HG03460 (cell line): ENCODE data around the gene HYOU1.
A peak's percentile ranks its signal among the peaks of the same experiment; 100 is the strongest.
"Not testable (repeated sequence)": the region's sequence is repeated elsewhere in the genome, so short reads cannot be mapped to it uniquely, and the experiment has no call there.

Experiments
- ATAC-seq: cut with Tn5 transposase; IDR thresholded peaks from one replicate; pipeline ENCODE4 v1.9.1; 2021; ENCODE audit not compliant: unreplicated experiment

Gene HYOU1

DNA sequence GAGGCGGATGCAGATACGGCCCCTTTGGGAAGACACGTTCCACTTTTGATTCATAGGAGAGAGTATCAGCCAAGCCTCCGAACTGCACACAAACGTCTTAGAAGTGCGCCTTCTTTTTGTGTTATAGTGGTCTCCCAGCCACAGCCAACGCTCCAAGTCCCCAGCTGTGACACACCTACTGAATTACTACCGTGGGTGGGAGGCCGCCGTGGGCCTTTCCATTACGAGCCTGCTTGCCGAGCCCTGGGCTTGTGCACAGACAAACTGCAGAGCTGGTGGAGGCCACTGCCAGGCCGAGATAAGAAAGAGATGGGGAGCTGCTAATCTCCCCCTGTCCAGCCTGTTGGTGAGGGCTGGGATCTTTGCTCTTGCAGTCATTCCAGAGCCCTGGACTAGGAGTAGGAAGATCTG is 28.4 kb upstream of the HYOU1 start:
- peak; percentile 20 for ATAC-seq

DNA sequence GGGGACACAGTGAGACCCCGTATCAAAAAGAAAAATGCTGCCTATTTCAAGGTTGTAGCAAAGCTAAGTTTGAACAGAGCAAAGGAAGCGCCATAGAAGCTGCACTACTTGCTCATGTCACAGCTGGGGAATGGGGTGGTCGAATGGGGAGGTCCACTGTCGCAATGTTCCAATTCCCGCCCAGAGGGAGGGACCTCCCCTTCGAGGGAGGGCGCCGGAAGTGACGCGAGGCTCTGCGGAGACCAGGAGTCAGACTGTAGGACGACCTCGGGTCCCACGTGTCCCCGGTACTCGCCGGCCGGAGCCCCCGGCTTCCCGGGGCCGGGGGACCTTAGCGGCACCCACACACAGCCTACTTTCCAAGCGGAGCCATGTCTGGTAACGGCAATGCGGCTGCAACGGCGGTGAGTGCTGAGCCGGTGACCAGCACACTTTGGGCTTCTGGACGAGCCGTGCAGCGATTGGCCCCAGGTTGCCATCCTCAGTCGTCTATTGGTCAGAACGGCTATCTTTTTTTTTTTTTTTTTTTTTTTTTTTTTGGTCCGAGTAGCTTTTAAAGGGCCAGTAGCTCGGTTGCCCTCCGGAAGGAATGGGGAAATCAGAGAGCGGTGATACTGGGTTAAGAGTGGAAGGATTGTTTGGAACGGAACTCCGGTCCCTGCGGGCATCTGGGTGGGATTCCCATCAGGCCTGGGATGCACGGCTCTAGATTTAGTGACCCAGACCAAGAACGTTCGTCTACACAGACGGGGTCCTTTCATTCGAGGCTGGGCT is 27.8 kb upstream of the HYOU1 start, which contains the start of gene HMBS:
Gene HMBS (plus strand): TSS at position 219 of the 774 bp plus-strand sequence. CDS start 153 bp downstream, at position 372.
- peak; percentile 85 for ATAC-seq

DNA sequence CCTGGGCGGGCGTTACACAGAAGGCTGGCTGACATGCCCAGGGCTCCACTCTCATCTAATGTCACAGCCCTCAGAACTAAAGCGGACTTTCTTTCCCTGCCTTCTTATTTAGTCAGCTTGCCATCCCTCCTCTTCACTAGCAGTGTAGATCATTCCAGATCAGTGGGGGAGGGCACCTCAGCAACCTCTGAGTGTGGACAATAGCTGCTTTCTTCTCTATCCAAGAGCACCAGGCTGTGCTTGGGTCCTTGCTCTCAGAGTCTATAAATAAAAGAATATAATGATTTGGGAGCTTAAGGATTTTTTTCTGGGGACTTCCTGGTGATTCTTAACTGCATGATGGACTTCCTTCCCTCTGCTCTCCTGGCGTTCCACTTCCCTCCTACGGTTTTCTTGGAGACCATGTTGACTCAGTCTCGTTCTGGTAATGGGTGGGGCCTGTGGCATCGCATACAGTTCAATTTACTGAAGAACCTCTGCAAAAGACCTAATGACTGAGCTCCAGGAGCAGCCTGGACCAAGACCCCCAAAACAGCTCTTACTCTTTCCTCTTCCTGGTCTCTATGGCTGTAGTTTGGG is 24.8 kb upstream of the HYOU1 start:
- no peak for ATAC-seq

DNA sequence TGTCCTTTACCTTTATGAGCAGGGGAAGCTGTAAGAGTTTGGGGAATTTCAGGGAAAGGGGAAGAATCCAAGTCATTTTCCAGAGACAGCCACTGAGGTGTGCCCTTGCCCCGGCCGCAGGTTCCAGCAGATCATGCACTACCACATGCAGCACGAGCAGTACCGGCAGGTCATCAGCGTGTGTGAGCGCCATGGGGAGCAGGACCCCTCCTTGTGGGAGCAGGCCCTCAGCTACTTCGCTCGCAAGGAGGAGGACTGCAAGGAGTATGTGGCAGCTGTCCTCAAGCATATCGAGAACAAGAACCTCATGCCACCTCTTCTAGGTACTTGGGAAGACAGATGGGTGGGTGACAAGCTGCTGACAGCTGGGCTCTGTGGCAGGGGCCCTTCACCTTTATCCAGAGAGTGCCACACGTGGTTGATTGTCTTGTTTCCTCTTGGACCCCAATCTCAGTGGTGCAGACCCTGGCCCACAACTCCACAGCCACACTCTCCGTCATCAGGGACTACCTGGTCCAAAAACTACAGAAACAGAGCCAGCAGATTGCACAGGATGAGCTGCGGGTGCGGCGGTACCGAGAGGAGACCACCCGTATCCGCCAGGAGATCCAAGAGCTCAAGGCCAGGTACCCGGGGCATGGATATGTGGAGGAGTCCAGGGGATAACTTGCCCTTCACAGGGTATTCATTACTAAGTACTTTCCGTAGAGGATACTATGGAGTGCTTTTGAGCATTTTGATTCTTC is 21.8 kb upstream of the HYOU1 start:
- ATAC-seq, result no peak

DNA sequence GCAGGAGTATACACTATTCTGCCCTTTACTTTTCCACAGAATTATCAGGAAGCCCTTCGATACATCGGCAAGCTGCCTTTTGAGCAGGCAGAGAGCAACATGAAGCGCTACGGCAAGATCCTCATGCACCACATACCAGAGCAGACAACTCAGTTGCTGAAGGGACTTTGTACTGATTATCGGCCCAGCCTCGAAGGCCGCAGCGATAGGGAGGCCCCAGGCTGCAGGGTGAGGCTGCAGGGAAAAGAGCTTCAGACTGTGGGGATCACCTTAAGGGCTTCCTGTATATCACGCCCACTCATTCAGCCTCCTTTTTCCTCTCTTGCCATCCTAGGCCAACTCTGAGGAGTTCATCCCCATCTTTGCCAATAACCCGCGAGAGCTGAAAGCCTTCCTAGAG is 20.8 kb upstream of the HYOU1 start:
- ATAC-seq, result no peak

DNA sequence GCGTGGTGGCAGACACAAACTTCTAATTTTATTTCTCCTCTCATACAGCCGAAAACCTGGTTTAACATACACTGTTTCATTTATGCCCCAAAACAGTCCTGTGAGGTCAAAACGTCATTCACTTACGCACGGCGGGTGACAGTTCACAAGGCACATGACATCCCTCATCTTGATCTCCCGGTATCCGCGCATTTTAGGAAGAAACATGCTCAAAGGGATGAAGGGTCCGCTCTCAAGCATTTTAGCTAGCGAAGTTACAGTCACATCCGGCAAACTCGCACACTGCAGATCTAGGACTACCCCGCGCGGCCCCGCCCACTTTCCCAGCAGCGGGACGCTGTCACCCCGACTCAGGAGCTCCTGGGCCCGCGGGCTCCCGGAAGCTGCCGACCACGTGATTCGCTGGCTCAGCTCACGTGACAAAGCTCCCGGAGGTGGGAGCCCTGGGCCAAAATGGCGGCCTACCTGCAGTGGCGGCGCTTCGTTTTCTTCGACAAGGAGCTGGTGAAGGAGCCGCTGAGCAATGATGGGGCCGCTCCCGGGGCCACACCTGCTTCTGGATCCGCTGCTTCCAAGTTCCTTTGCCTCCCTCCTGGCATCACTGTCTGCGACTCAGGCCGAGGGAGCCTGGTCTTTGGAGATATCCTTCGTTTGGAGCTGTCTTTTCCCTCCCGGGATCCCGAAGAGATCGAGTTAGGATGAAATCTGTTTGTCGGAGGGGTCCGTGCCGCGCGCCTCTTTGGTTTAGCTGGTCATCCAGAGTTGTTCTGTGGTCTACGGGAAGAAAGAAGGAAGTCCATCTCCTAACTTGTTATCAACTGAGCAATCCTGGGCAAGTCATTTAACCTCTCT is 10.6 kb upstream of the HYOU1 start, which contains the start of gene VPS11:
Gene VPS11 (plus strand): TSS at position 448 of the 852 bp plus-strand sequence. CDS start 6 bp downstream, at position 454.
- peak; percentile 88 for ATAC-seq

DNA sequence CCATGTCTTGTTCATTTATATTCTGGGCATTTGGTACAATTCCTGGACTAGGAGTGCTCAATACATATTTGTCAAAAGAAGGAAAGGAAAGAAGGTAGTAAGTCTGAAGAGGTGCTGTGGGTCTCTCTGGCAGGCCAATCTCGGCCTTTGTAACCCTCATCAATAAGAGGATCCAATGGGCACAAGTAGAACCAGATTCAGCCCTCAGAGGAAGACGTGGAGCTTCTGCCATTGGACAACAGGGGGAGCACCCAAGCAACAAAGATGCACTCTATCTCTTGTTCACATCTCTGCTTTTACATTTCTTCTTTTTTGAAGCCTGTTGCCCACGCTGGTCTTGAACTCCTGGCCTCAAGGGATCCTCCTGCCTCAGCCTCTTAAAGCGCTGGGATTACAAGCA is 8.4 kb upstream of the HYOU1 start:
- ATAC-seq, result no peak

DNA sequence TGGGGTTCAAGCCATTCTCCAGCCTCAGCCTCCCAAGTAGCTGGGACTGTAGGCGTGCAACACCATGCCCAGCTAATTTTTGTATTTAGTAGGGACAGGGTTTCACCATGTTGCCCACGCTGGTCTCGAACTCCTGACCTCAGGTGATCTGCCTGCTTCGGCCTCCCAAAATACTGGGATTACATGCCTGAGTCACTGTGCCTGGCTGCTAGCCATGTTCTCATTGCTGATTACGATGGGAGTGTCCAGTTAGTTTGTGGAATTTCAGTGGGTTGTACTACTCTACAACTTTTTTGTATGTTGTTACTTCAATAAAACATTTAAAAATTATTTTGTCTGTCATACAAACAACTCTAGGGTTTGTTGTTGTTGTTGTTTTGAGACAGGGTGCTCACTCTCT is 5.8 kb upstream of the HYOU1 start:
- ATAC-seq, result no peak

DNA sequence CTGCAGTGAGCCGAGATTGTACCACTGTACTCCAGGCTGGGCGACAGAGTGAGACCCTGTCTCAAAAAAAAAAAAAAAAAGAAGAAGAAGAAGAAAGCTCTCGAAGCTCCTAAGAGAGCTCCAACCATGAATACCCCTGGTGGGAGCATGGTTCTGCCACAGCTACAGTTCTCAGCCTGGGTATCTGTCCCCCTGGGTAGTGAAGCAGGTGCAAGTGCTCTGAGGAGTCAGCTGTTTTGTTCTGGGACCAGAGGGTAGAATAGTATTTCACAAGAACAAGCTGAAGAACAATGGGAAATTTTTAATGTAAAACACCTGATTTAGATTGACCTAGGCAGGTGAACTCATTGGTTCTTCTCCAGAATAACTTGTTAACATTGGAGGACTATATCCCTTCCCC is 4.3 kb upstream of the HYOU1 start:
- no peak for ATAC-seq

DNA sequence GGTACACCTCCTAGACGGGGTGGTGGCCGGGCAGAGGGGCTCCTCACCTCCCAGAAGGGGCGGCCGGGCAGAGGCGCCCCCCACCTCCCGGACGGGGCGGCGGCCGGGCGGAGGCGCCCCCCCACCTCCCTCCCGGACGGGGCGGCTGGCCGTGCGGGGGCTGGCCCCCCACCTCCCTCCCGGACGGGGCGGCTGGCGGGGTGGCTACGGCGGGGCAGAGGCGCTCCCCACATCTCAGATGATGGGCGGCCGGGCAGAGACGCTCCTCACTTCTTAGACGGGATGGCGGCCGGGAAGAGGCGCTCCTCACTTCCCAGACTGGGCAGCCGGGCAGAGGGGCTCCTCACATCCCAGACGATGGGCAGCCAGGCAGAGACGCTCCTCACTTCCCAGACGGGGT is 2.1 kb upstream of the HYOU1 start:
- ATAC-seq, result not testable (repeated sequence)

DNA sequence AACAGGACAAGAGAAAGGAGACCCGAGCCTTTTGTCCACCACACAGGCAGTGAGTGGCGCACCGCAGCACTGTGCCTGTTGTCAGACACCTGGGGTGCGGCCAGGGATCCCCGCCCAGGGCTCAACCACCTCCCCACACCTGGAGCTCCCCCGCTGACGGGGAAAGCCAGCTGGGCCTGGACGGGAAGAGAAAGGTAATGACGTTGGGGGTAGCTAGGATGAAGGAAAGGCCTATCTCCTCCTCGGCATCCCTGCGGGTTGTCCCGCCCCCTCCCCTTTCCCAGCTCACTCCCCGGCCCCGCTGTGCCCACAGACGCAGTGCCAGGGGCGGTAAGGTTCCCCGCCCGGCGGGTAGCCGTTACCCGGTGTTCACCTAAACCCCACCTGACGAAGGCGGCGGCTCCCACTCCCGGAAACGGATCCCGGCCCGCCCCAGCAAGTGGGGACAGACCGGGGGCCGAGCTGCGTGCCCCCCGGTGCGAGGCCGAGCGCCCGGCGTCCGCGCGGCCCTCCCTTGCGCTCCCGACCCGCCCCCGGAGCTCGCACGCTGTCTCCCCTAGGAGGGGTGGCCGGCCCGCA is 495 bp downstream of the HYOU1 start:
- ATAC-seq, result peak; percentile 2

DNA sequence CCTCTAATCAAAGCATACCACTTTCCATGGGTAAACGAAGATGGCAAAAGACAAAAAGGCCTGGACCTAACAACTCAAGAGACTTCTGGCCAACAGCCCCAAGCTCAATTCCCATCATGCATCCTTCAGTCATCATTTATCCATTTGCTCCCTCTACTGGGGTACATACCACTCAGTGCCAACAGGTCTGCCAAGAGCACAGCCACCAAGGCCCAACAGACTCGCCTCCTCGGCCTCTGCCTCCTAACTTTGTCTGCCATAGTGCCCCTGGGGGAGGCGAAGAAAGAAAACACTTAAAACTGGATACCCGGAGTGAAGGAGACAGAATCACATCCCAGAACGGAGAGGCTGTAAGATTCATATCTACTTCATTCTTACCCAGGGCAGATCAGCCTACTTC is 1.1 kb downstream of the HYOU1 start:
- ATAC-seq, result no peak

DNA sequence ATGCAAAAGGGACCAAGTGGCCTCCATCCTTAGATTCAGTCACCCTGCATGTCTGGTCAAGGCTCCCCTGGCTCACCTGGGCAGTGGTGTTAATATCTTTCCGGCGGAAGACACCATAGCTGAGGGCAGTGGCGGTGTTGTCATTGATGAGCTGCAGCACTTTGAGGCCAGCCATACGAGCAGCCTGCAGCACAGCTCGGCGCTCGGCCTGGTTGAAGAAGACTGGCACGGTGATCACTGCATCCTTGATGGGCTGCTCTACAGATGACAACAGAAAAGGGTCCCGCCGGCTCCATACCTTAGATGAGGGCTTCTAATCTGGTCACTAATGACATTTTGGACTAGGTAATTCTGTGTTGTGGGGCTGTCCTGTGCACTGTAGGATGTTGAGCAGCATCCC is 2.6 kb downstream of the HYOU1 start:
- no peak for ATAC-seq

DNA sequence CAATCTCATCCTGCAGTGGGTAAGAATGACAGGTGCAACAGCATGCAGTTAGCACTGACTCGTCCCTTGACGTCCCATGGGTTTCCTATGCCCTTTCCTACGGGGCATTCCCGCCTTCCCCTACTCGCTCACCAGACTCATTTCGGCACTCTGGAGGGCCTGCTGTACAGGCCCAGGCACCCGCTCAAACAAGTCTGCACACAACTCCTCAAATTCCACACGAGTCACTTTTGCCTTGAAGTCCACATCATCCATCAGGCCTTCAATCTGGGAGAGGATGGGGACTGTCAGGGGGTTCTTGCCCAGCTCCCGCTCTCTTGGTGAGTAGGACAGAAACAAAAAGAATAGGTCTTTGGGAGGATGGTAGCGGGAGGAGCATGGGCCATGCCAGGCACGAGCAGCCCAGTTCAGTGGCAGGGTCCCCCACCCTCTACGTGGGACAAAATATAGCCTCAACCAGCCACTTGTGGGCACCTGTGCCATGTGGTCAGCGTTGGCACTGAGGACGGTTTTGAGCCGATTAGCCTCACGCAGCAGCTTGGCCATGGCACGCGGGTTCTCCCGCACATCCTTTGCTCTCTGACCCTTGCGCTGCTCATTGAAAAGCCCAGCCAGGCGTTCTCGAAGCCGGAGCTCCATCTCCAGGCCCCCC is 4.7 kb downstream of the HYOU1 start:
- ATAC-seq, result peak; percentile 3

DNA sequence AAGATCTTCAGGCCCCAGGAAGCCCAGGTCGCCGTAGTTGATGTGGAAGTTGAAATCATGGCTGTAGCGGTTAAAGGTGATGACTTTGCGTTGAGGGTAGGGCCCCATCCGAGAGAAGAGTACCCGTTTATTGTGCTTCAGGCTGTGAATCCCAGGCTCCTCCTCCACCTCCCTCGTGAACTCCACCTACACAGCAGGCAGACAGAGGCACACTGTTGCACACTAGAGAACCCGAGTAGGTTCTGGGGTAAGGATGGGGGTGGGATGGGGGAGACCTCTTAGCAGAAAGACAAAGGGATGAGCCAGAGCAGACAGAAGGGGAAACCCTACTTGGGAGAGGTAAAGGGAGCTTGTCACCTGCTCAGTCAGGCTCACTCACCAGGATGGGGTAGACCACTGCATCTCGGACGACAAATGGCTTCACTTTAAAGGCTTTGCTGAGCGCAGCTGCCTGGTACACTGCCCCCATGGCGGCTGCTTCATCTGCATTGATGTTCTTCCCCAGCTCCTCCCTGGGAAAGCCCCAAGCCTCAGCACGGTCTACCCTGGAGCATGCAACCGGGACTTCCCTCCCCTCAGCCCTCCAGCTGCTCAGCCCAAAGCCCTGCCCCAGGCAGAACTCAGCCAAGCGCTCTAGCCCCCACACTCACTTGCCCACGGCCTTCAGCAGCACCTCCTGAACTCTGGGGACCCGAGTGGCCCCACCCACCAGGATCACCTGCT is 5.4 kb downstream of the HYOU1 start:
- ATAC-seq, result peak; percentile 56

DNA sequence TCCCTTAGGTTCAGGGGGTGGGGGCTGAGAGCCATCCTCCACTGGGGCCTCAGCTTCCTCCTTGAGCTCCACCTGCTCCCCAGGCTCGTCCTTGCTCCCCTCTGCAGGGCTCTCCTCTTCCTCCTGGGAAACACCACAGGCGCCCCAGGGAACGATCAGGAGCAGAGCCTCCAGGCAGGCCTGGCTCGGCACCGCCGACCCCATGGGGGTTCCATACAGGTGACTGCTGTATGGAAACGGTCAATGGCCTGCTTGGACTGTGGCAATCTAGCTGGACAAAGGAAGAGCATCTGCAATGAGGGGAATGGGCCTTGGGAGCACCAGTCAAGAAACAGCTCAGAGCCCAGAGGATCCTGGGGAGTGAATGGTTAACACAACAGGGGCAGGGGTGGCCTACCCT is 7.9 kb downstream of the HYOU1 start:
- no peak for ATAC-seq

DNA sequence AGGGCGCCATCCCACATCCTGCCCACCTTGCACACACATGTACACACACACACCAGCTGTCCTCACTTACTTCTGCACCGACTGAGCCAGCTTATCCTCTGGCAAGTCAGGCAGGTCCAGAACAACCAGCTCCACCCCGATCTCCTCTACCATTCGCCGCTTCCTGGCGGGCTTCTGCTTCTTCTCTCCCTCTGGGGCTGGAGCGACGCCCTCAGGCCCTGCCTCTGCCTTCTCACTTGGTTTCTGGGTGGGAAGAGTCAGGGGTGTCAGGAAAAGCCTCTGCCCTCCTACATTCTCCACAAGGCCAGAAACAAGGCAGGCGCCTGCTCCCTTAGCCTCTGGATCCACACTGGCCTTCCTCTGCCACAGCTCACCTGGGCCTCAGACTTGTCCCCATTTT is 8.4 kb downstream of the HYOU1 start:
- ATAC-seq, result no peak

DNA sequence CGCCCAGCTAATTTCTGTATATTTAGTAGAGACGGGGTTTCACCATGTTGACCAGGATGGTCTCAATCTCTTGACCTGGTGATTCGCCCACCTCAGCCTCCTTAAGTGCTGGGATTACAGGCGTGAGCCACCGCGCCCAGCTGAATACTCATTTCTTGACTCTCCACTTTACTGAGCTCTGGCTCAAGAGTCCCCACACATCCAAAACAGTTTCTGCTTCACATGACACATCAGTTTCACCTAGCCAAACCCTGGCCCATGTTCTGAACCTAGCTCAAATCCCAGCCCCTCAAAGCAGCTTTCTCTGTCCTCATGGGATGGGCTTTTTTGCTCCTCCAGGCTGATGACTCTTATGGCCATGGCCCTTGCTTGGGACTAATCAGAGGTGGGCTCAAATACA is 9.8 kb downstream of the HYOU1 start:
- no peak for ATAC-seq

DNA sequence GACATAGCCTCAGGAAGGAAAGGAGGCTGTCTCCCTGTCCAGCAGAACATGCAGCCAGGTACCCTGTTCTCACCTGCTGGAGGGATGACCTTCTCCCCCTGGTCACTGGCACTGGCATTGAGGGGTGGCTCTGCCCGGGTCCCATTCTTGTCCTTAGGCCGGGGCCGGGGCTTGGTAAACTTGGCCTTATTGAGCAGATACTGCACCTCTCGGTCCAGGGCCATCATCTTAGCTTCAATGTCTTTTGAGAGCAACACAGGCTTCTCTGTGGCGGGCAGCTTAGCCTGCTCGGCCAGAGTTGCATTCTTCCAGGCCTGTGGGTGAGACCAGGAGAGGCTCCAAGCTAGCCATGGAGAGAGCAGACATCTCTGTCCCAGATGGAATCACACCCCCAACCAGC is 10.5 kb downstream of the HYOU1 start:
- ATAC-seq, result no peak
